CD4-positive, alpha-beta memory T cell (primary cell): Measurements from ENCODE around the gene NUAK2. TPM values are rescaled to one million over a fixed set of nuclear protein-coding genes. Genes with fewer than 3 reads are reported as not detected.

ENCODE experiments used
- CTCF ChIA-PET: fragments of 350-600 bp; sonication (Branson Sonifier 250); formaldehyde crosslinking; loops from one replicate; lab custom pipeline; 2021; ENCODE audit warnings: inconsistent platforms; ENCODE audit not compliant: partially characterized antibody; lab: Charles Lee
- POLR2A ChIA-PET: fragments of 350-600 bp; sonication (Branson Sonifier 250); formaldehyde crosslinking; loops from one replicate; lab custom pipeline; 2021; ENCODE audit not compliant: partially characterized antibody; lab: Charles Lee
- DNase-seq, 5 donors: peaks; one replicate each; pipeline versions ENCODE4 v3.0.0 to v3.0.0-alpha.2; 2020 to 2022; ENCODE audit warnings: mixed read lengths in 1 of 5
- H3K27ac ChIP-seq: one replicate; pipeline ENCODE4 v1.7.0; 2013; ENCODE audit warnings: low read depth, low read length
- H3K27me3 ChIP-seq: 2 replicates; pipeline ENCODE4 v1.7.0; 2013; ENCODE audit warnings: mild to moderate bottlenecking, low read length, moderate library complexity; ENCODE audit not compliant: insufficient read depth
- H3K36me3 ChIP-seq: 2 replicates; pipeline ENCODE4 v1.7.0; 2013; ENCODE audit warnings: mild to moderate bottlenecking, low read length, moderate library complexity; ENCODE audit not compliant: insufficient read depth
- H3K4me1 ChIP-seq: 2 replicates; pipeline ENCODE4 v1.7.0; 2013; ENCODE audit warnings: mild to moderate bottlenecking, low read length, moderate library complexity; ENCODE audit not compliant: insufficient read depth
- H3K4me3 ChIP-seq, 2 donors: one replicate each; pipeline ENCODE4 v1.7.0; 2013; ENCODE audit warnings: low read length in 2 of 2, mild to moderate bottlenecking in 1 of 2
- H3K9me3 ChIP-seq, 2 donors: one replicate each; pipeline ENCODE4 v1.7.0; 2013; ENCODE audit warnings: low read length in 2 of 2, control low read depth in 1 of 2; ENCODE audit not compliant: control insufficient read depth in 1 of 2
- H3K27ac Mint-ChIP-seq, 7 donors: one replicate each; pipeline ENCODE4 v1.8.0; 2020 to 2021; ENCODE audit warnings: mixed read lengths in 7 of 7, mild to moderate bottlenecking in 6 of 7, inconsistent platforms in 3 of 7, moderate library complexity in 3 of 7
- H3K27me3 Mint-ChIP-seq, 2 donors: one replicate each; pipeline ENCODE4 v1.8.0; 2020 to 2021; ENCODE audit warnings: mixed read lengths in 2 of 2
- H3K36me3 Mint-ChIP-seq, 2 donors: one replicate each; pipeline ENCODE4 v1.8.0; 2020 to 2021; ENCODE audit warnings: mixed read lengths in 2 of 2, inconsistent platforms in 1 of 2, mild to moderate bottlenecking in 1 of 2
- H3K4me1 Mint-ChIP-seq, 4 donors: one replicate each; pipeline ENCODE4 v1.8.0; 2020 to 2021; ENCODE audit warnings: mixed read lengths in 4 of 4, mild to moderate bottlenecking in 1 of 4
- H3K4me3 Mint-ChIP-seq, 8 donors: one replicate each; pipeline ENCODE4 v1.8.0; 2020 to 2021; ENCODE audit warnings: mixed read lengths in 8 of 8, mild to moderate bottlenecking in 7 of 8, moderate library complexity in 6 of 8, inconsistent platforms in 3 of 8
- H3K9me3 Mint-ChIP-seq, 8 donors: one replicate each; pipeline ENCODE4 v1.8.0; 2020 to 2021; ENCODE audit warnings: mixed read lengths in 8 of 8, mild to moderate bottlenecking in 5 of 8, inconsistent platforms in 3 of 8, moderate library complexity in 1 of 8
- intact Hi-C: fragments of 100-400 bp; cut with micrococcal nuclease; formaldehyde crosslinking; loops from one replicate; pipeline ENCODE4 v1.15.1; 2023
- polyA plus RNA-seq, 2 donors: library from polyadenylated mRNA; unstranded; fragments of 300-500 nt; fragmentation: Illumina TruSeq; gene quantifications; one replicate each; pipeline ENCODE4 v1.2.3, GENCODE V29; 2021
- total RNA-seq, 2 experiments: library from RNA; stranded (reverse); gene quantifications; one replicate each; pipeline ENCODE4 v1.2.3, GENCODE V29; 2021

Gene NUAK2
- total and polyA plus RNA-seq, 4 experiments from 2014 or later: 8.5 to 35.7 (median 32.7) TPM

DNA sequence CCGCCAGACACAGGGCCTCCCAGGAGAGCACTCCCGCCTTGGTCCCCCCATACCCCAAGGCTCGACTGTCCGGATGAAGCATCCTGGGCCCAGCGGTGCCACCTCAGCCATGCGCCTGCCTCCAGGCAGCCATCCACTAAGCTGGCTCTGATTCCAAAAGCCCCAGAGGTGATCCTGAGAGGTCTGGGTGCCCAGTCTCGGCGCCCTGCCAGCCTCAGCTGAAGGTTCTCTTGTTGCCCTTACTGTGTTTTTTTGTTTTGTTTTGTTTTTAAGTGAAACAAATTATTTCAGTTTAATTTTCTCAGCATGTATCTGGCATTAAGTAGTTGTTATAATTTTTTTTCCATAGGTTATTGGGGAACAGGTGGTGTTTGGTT lies 44.9 kb downstream of the NUAK2 start:
- no peaks in the 10 kb centered on the region for H3K27me3 ChIP-seq
- H3K27ac Mint-ChIP-seq: no peak overlapping the region
- H3K9me3 ChIP-seq: no peaks in the 10 kb centered on the region
- intact Hi-C loops: no loop called here
- no peaks in the 10 kb centered on the region for H3K36me3 Mint-ChIP-seq
- H3K27ac ChIP-seq: no peak overlapping the region
- no peak overlapping the region for H3K4me3 ChIP-seq
- H3K36me3 ChIP-seq: no peaks in the 10 kb centered on the region
- H3K4me1 Mint-ChIP-seq: peaks cover 28 to 71% (median 54%) of the 10 kb centered on the region in 4 donors
- no peaks in the 10 kb centered on the region for H3K27me3 Mint-ChIP-seq
- H3K4me3 Mint-ChIP-seq: no peak overlapping the region
- peaks cover 67% of the 10 kb centered on the region for H3K4me1 ChIP-seq
- POLR2A ChIA-PET: interaction anchor here (1.0 to 23.5 kb wide), 5 partner anchors 10 to 44 kb away, joined by 3 to 1030 read pairs (median 29); partner anchors contain the start of gene NUAK2
- CTCF ChIA-PET: interaction anchor here (0.8 to 24.1 kb wide), 6 partner anchors 10 to 247 kb away, joined by 3 to 1429 read pairs (median 60); partner anchors contain the start of gene NUAK2
- no peaks in the 10 kb centered on the region for H3K9me3 Mint-ChIP-seq
- DNase-seq: no peak

GRCh38 chr1:205275916-205276688 lies 45.4 kb downstream of the NUAK2 start:
- H3K27ac Mint-ChIP-seq: peak overlapping the region in 1 of 7 donors; percentile 75
- H3K9me3 Mint-ChIP-seq: no peaks in the 10 kb centered on the region
- Histone ChIP-seq H3K4me1 (peaks cover 67% of the 10 kb centered on the region), H3K9me3 (no peaks in the 10 kb centered on the region), H3K36me3 (no peaks in the 10 kb centered on the region), H3K27me3 (no peaks in the 10 kb centered on the region), H3K27ac (no peak overlapping the region), H3K4me3 (no peak overlapping the region)
- POLR2A ChIA-PET: interaction anchor here (0.7 to 23.5 kb wide), 6 partner anchors 11 to 44 kb away, joined by 3 to 1030 read pairs (median 19); partner anchors contain the start of gene NUAK2
- intact Hi-C loops: loop anchor here (1.0 kb wide), 2 partner anchors 12 to 37 kb away; no protein-coding TSS in a partner anchor
- H3K36me3 Mint-ChIP-seq: no peaks in the 10 kb centered on the region
- CTCF ChIA-PET: interaction anchor here (0.8 to 24.1 kb wide), 12 partner anchors 11 to 249 kb away, joined by 3 to 1429 read pairs (median 7); partner anchors contain the start of gene NUAK2
- no peak for DNase-seq
- H3K4me1 Mint-ChIP-seq: peaks cover 28 to 69% (median 53%) of the 10 kb centered on the region in 4 donors
- H3K27me3 Mint-ChIP-seq: no peaks in the 10 kb centered on the region
- H3K4me3 Mint-ChIP-seq: peak overlapping the region in 1 of 8 donors; percentile 80

DNA sequence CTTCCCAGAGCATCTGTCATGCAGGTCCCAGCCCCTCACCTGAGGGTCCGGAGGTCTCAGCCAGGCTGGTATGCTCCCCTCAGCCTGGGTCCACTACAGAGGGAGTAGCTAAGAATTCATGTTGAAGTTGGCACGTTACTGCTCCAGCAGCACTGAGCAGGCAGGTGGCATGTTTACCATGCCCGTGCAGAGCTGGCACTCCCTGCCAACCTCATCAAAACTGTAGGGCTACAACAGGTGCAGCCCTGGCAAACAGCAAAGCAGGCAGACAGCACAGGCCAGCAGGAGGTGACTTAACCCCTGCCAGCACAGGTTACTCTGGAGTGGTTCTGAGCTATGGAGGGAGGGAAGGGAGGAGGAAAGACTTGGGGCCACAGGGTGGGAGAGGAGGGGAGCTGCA lies 46.4 kb downstream of the NUAK2 start:
- POLR2A ChIA-PET: interaction anchor here (0.6 to 23.5 kb wide), 9 partner anchors 12 to 210 kb away, joined by 3 to 1030 read pairs (median 9); partner anchors contain the start of gene NUAK2
- Mint-ChIP-seq H3K4me3 (peak overlapping the region in 6 of 8 donors; percentile 44 to 80 (median 68)), H3K9me3 (no peaks in the 10 kb centered on the region), H3K36me3 (no peaks in the 10 kb centered on the region), H3K27ac (peak overlapping the region in 6 of 7 donors; percentile 37 to 87 (median 70)), H3K4me1 (peaks cover 25 to 62% (median 47%) of the 10 kb centered on the region in 4 donors), H3K27me3 (no peaks in the 10 kb centered on the region)
- Histone ChIP-seq H3K36me3 (no peaks in the 10 kb centered on the region), H3K27ac (no peak overlapping the region), H3K4me1 (peaks cover 62% of the 10 kb centered on the region), H3K4me3 (peak overlapping the region in 1 of 2 donors; percentile 0), H3K9me3 (no peaks in the 10 kb centered on the region), H3K27me3 (no peaks in the 10 kb centered on the region)
- CTCF ChIA-PET: interaction anchor here (0.8 to 24.1 kb wide), 13 partner anchors 10 to 250 kb away, joined by 3 to 1429 read pairs (median 7); partner anchors contain the start of gene NUAK2
- peak in 4 of 5 donors; percentile 49 to 62 (median 53) for DNase-seq
- intact Hi-C loops: loop anchor here (1.0 kb wide), 2 partner anchors 13 to 38 kb away; no protein-coding TSS in a partner anchor

DNA sequence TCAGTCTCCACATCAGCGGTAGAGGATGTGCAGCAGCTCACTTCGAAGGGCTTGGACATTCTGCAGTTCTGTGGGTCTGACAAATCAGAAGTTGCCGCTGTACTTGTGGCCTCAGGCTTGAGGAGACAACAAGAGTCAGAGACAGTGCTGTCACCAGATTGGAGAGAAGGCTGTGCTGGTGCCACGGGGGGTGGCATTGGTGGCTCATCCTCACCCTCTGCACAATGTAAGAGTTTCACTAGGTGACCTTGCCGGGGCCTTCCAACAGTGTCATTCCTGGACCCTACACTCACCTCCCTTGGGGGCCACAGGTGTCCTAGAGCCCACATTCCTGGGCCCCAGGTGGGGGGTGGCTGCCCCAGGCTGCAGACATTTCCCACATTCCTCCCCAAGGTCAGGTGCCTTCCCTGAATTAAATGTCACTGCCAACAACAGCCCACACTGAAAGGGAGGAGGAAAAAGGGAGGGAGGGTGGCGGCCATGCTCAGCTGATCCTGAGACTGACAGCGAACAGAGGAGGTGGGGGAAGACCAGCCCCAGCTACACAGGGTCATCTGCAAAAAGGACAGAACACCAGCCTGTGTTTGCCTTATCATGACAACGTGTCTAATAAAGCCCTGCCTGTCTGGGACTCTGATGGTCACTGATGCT lies 47.4 kb downstream of the NUAK2 start:
- POLR2A ChIA-PET: interaction anchor here (0.9 to 23.5 kb wide), 11 partner anchors 11 to 80 kb away, joined by 3 to 1030 read pairs (median 8); partner anchors contain the start of genes NUAK2 and TMCC2
- no peak for DNase-seq
- H3K27ac Mint-ChIP-seq: peak overlapping the region in 2 of 7 donors; percentile 18 to 63
- H3K36me3 Mint-ChIP-seq: no peaks in the 10 kb centered on the region
- H3K36me3 ChIP-seq: no peaks in the 10 kb centered on the region
- H3K27me3 ChIP-seq: no peaks in the 10 kb centered on the region
- no peak overlapping the region for H3K27ac ChIP-seq
- H3K9me3 Mint-ChIP-seq: no peaks in the 10 kb centered on the region
- peaks cover 52% of the 10 kb centered on the region for H3K4me1 ChIP-seq
- H3K9me3 ChIP-seq: no peaks in the 10 kb centered on the region
- no peaks in the 10 kb centered on the region for H3K27me3 Mint-ChIP-seq
- H3K4me3 Mint-ChIP-seq: peak overlapping the region in 7 of 8 donors; percentile 10 to 69 (median 57)
- peak overlapping the region in 1 of 2 donors; percentile 2 for H3K4me3 ChIP-seq
- CTCF ChIA-PET: interaction anchor here (0.6 to 24.1 kb wide), 30 partner anchors 8 to 383 kb away, joined by 3 to 1429 read pairs (median 4); partner anchors contain the start of genes CDK18, KLHDC8A and NUAK2
- peaks cover 22 to 52% (median 37%) of the 10 kb centered on the region in 4 donors for H3K4me1 Mint-ChIP-seq
- intact Hi-C loops: no loop called here

DNA sequence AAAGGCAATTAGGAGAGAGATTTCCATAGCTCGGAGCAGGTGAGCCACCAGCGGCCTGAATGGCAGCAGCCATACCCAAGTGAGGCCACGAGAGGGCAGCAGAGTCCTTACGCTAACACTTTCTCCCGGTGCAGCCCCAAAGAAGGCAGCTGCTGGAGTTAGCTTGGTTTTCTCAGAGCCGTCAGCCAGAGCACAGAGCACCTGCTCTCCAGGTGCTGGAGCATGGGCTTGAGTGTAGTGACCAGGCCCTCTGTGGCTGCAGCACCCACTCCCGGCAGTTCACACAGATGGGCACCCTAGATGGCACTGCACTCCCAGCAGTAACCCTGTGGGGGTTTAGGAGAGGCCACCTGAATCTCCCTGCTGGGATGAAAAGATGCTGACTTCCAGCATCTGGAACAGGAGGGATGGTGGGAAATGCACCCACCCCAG lies 48.0 kb downstream of the NUAK2 start:
- CTCF ChIA-PET: interaction anchor here (0.6 to 24.1 kb wide), 30 partner anchors 9 to 384 kb away, joined by 3 to 1429 read pairs (median 4); partner anchors contain the start of genes CDK18, KLHDC8A, NUAK2 and TMCC2
- H3K9me3 Mint-ChIP-seq: no peaks in the 10 kb centered on the region
- Histone ChIP-seq H3K27ac (no peak overlapping the region), H3K27me3 (no peaks in the 10 kb centered on the region), H3K4me1 (peaks cover 46% of the 10 kb centered on the region), H3K4me3 (peak overlapping the region in 1 of 2 donors; percentile 2), H3K36me3 (no peaks in the 10 kb centered on the region), H3K9me3 (no peaks in the 10 kb centered on the region)
- no peaks in the 10 kb centered on the region for H3K27me3 Mint-ChIP-seq
- intact Hi-C loops: loop anchor here (1.0 to 2.0 kb wide), 5 partner anchors 23 to 212 kb away; partner anchors contain the start of gene NUAK2
- H3K36me3 Mint-ChIP-seq: no peaks in the 10 kb centered on the region
- H3K4me1 Mint-ChIP-seq: peaks cover 21 to 46% (median 32%) of the 10 kb centered on the region in 4 donors
- POLR2A ChIA-PET: interaction anchor here (0.9 to 23.5 kb wide), 9 partner anchors 10 to 80 kb away, joined by 3 to 1030 read pairs (median 7); partner anchors contain the start of genes NUAK2 and TMCC2
- peak overlapping the region in 5 of 7 donors; percentile 10 to 75 (median 55) for H3K27ac Mint-ChIP-seq
- DNase-seq: peak; percentile 80 to 84 (median 83)
- peak overlapping the region in 6 of 8 donors; percentile 34 to 72 (median 68) for H3K4me3 Mint-ChIP-seq

DNA sequence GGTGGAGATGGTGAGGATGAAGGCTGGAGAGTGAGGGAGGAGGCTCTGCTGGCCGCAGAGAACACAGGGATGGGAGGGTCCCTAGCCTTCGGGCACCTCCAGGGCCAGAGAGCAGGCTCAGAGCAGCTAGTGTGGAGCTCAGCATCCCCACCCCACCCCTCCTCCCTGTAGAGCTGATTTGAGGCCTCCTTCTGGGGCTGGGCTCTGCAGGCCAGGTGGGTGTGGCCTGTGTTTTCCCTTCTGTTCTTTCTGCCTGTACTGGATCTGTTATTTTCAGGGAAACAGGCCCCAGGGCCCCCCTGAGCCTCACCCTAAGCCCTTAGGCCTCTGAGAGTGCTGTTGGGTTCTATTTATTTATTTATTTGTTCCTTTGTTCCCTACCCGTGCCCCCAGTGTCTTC lies 49.0 kb downstream of the NUAK2 start:
- Mint-ChIP-seq H3K9me3 (no peaks in the 10 kb centered on the region), H3K4me3 (no peak overlapping the region), H3K4me1 (peaks cover 15 to 36% (median 24%) of the 10 kb centered on the region in 4 donors), H3K27ac (peak overlapping the region in 1 of 7 donors; percentile 29), H3K36me3 (no peaks in the 10 kb centered on the region), H3K27me3 (no peaks in the 10 kb centered on the region)
- ChIA-PET POLR2A (interaction anchor here (8.3 to 23.5 kb wide), 2 partner anchors 14 to 48 kb away, joined by 279 to 1030 read pairs; partner anchors contain the start of gene NUAK2), CTCF (interaction anchor here (0.8 to 24.1 kb wide), 18 partner anchors 14 to 259 kb away, joined by 3 to 1429 read pairs (median 10); partner anchors contain the start of genes KLHDC8A, NUAK2 and TMCC2)
- Histone ChIP-seq H3K27me3 (no peaks in the 10 kb centered on the region), H3K4me1 (peaks cover 38% of the 10 kb centered on the region), H3K36me3 (no peaks in the 10 kb centered on the region), H3K4me3 (no peak overlapping the region), H3K27ac (no peak overlapping the region), H3K9me3 (no peaks in the 10 kb centered on the region)
- DNase-seq: no peak
- intact Hi-C loops: loop anchor here (2.0 kb wide), 1 partner anchor 24 kb away; no protein-coding TSS in a partner anchor
